ENCODE data around the gene NCKAP5. TPM values are rescaled to one million over a fixed set of nuclear protein-coding genes. Genes with fewer than 3 reads are reported as not detected.

Gene NCKAP5
- total RNA-seq, 1 donor from 2014 or later: 2.7 TPM

DNA sequence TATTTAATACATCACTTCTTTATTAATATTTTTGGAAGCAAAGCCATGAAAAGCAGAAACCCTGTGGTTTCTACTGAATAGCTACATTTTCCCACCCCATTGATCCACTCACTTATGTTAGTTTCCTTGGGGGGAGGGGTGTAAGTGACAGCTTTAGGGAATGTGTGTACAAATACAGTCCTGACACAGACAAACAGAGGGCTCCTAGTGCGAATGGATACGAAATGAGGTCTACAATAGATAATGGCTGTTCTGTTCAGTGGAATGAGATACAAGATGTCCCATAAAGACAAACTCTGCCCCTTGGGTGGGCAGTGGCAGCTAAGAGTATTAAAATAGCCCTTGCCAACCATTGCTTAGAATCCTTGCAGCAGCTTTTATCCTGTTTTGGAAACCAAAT lies 312.9 kb downstream of the NCKAP5 start:
- no peak overlapping the region for H3K4me2 ChIP-seq (ENCODE audit: low read length)
- no peaks in the 10 kb centered on the region for H3K36me3 Mint-ChIP-seq (ENCODE audit: low read depth, unreplicated experiment)
- H3K4me3 ChIP-seq (ENCODE audit: insufficient read depth, low read depth, low read length): no peak overlapping the region
- no peak overlapping the region for H3K4me3 Mint-ChIP-seq (ENCODE audit: unreplicated experiment)
- H3K9ac ChIP-seq (ENCODE audit: low read length): no peak overlapping the region
- H3K27ac ChIP-seq (ENCODE audit: low read depth, low read length): no peak overlapping the region
- no peak overlapping the region for H3K27ac Mint-ChIP-seq (ENCODE audit: unreplicated experiment)
- FAIRE-seq (no peak), DNase-seq (ENCODE audit: low read depth) (no peak)
- peaks cover 4% of the 10 kb centered on the region for H3K9me3 Mint-ChIP-seq (ENCODE audit: unreplicated experiment)
- peaks cover 2% of the 10 kb centered on the region for H3K4me1 Mint-ChIP-seq (ENCODE audit: low read depth, unreplicated experiment)
- H2AFZ ChIP-seq (ENCODE audit: low read depth, low read length): no peak overlapping the region
- H3K36me3 ChIP-seq (ENCODE audit: insufficient read depth, low read length): no peaks in the 10 kb centered on the region
- peaks cover 4% of the 10 kb centered on the region for H3K27me3 Mint-ChIP-seq (ENCODE audit: low read depth, unreplicated experiment)
- H3K9me3 ChIP-seq (ENCODE audit: insufficient read depth, low read depth, low read length): no peaks in the 10 kb centered on the region
- TF ChIP-seq CTCF (IDR thresholded peaks at IDR 0.05; ENCODE audit: insufficient read depth, low read depth, low read length): no peak
- TF ChIP-seq EZH2 (IDR thresholded peaks at IDR 0.05; ENCODE audit: insufficient read depth, low read length): no peak
- H3K27me3 ChIP-seq (ENCODE audit: insufficient read depth, low read length): no peaks in the 10 kb centered on the region
- no peaks in the 10 kb centered on the region for H3K4me1 ChIP-seq (ENCODE audit: insufficient read depth, low read length)
- no peaks in the 10 kb centered on the region for H3K79me2 ChIP-seq (ENCODE audit: insufficient read depth, low read length)
- H4K20me1 ChIP-seq (ENCODE audit: insufficient read depth, low read length): no peaks in the 10 kb centered on the region

- H4K20me1 ChIP-seq (ENCODE audit: insufficient read depth, low read length): no peaks in the 10 kb centered on the region
- no peak overlapping the region for H3K4me3 ChIP-seq (ENCODE audit: insufficient read depth, low read depth, low read length)
- Mint-ChIP-seq H3K4me3 (ENCODE audit: unreplicated experiment) (no peak overlapping the region), H3K27me3 (ENCODE audit: low read depth, unreplicated experiment) (peaks cover 1% of the 10 kb centered on the region), H3K27ac (ENCODE audit: unreplicated experiment) (no peak overlapping the region), H3K9me3 (ENCODE audit: unreplicated experiment) (peaks cover 4% of the 10 kb centered on the region), H3K36me3 (ENCODE audit: low read depth, unreplicated experiment) (no peaks in the 10 kb centered on the region), H3K4me1 (ENCODE audit: low read depth, unreplicated experiment) (peaks cover 2% of the 10 kb centered on the region)
- TF ChIP-seq EZH2 (IDR thresholded peaks at IDR 0.05; ENCODE audit: insufficient read depth, low read length): no peak
- no peak for TF ChIP-seq CTCF (IDR thresholded peaks at IDR 0.05; ENCODE audit: insufficient read depth, low read depth, low read length)
- no peak overlapping the region for H3K27ac ChIP-seq (ENCODE audit: low read depth, low read length)
- no peak for DNase-seq (ENCODE audit: low read depth)
- no peaks in the 10 kb centered on the region for H3K4me1 ChIP-seq (ENCODE audit: insufficient read depth, low read length)
- H3K36me3 ChIP-seq (ENCODE audit: insufficient read depth, low read length): no peaks in the 10 kb centered on the region
- H3K27me3 ChIP-seq (ENCODE audit: insufficient read depth, low read length): no peaks in the 10 kb centered on the region
- no peaks in the 10 kb centered on the region for H3K9me3 ChIP-seq (ENCODE audit: insufficient read depth, low read depth, low read length)
- H3K79me2 ChIP-seq (ENCODE audit: insufficient read depth, low read length): no peaks in the 10 kb centered on the region
- H2AFZ ChIP-seq (ENCODE audit: low read depth, low read length): no peak overlapping the region
- H3K9ac ChIP-seq (ENCODE audit: low read length): no peak overlapping the region
- no peak overlapping the region for H3K4me2 ChIP-seq (ENCODE audit: low read length)
- no peak for FAIRE-seq
These were observed 314.5 kb downstream of the NCKAP5 start for GRCh38 chr2:133253793-133254192.

- peaks cover 2% of the 10 kb centered on the region for H3K4me1 Mint-ChIP-seq (ENCODE audit: low read depth, unreplicated experiment)
- Histone ChIP-seq H3K27ac (ENCODE audit: low read depth, low read length) (no peak overlapping the region), H3K36me3 (ENCODE audit: insufficient read depth, low read length) (no peaks in the 10 kb centered on the region), H4K20me1 (ENCODE audit: insufficient read depth, low read length) (no peaks in the 10 kb centered on the region), H3K79me2 (ENCODE audit: insufficient read depth, low read length) (no peaks in the 10 kb centered on the region), H3K27me3 (ENCODE audit: insufficient read depth, low read length) (no peaks in the 10 kb centered on the region), H2AFZ (ENCODE audit: low read depth, low read length) (no peak overlapping the region), H3K9ac (ENCODE audit: low read length) (no peak overlapping the region), H3K4me2 (ENCODE audit: low read length) (no peak overlapping the region), H3K4me3 (ENCODE audit: insufficient read depth, low read depth, low read length) (no peak overlapping the region), H3K9me3 (ENCODE audit: insufficient read depth, low read depth, low read length) (no peaks in the 10 kb centered on the region), H3K4me1 (ENCODE audit: insufficient read depth, low read length) (no peaks in the 10 kb centered on the region)
- peaks cover 4% of the 10 kb centered on the region for H3K9me3 Mint-ChIP-seq (ENCODE audit: unreplicated experiment)
- no peaks in the 10 kb centered on the region for H3K36me3 Mint-ChIP-seq (ENCODE audit: low read depth, unreplicated experiment)
- no peak overlapping the region for H3K27ac Mint-ChIP-seq (ENCODE audit: unreplicated experiment)
- no peaks in the 10 kb centered on the region for H3K27me3 Mint-ChIP-seq (ENCODE audit: low read depth, unreplicated experiment)
- H3K4me3 Mint-ChIP-seq (ENCODE audit: unreplicated experiment): no peak overlapping the region
- FAIRE-seq (no peak), DNase-seq (ENCODE audit: low read depth) (peak; percentile 16)
- TF ChIP-seq EZH2 (IDR thresholded peaks at IDR 0.05; ENCODE audit: insufficient read depth, low read length) (no peak), CTCF (IDR thresholded peaks at IDR 0.05; ENCODE audit: insufficient read depth, low read depth, low read length) (no peak)
These were observed 315.4 kb downstream of the NCKAP5 start for GRCh38 chr2:133252780-133253355.
